Stomach smooth muscle (tissue), 2 donors: Measurements from ENCODE around the gene DNAH14.

Experiments
- H3K27ac ChIP-seq: one replicate; pipeline ENCODE4 v1.7.0; 2013; ENCODE audit warnings: mild to moderate bottlenecking, low read length, inconsistent platforms
- H3K27me3 ChIP-seq, 2 donors: one replicate each; pipeline ENCODE4 v1.7.0; 2013; ENCODE audit warnings: low read length in 2 of 2; ENCODE audit not compliant: insufficient read depth in 2 of 2, control insufficient read depth in 1 of 2
- H3K36me3 ChIP-seq, 2 donors: one replicate each; pipeline ENCODE4 v1.7.0; 2013; ENCODE audit warnings: low read length in 2 of 2; ENCODE audit not compliant: control insufficient read depth in 2 of 2, insufficient read depth in 2 of 2
- H3K4me1 ChIP-seq: one replicate; pipeline ENCODE4 v1.7.0; 2013; ENCODE audit warnings: low read length; ENCODE audit not compliant: control insufficient read depth, insufficient read depth
- H3K4me3 ChIP-seq, 2 donors: one replicate each; pipeline ENCODE4 v1.7.0; 2013; ENCODE audit warnings: low read length in 2 of 2
- H3K9ac ChIP-seq, 2 donors: one replicate each; pipeline ENCODE4 v1.7.0; 2013; ENCODE audit warnings: low read length in 2 of 2, mild to moderate bottlenecking in 1 of 2
- H3K9me3 ChIP-seq, 2 donors: one replicate each; pipeline ENCODE4 v1.7.0; 2013; ENCODE audit warnings: low read length in 2 of 2; ENCODE audit not compliant: control insufficient read depth in 2 of 2
- donor health status: healthy.
- donor health status: Pancreatic carcinoma.

Gene DNAH14

GRCh38 chr1:225412321-225412720, 482.8 kb downstream of the DNAH14 start:
- H3K27me3 ChIP-seq: no peaks in the 10 kb centered on the region
- H3K27ac ChIP-seq: no peak overlapping the region
- H3K4me3 ChIP-seq: no peak overlapping the region
- no peak overlapping the region for H3K9ac ChIP-seq
- peaks cover 35 to 57% of the 10 kb centered on the region in 2 donors for H3K36me3 ChIP-seq
- H3K9me3 ChIP-seq: no peaks in the 10 kb centered on the region
- peaks cover 11% of the 10 kb centered on the region for H3K4me1 ChIP-seq

- Histone ChIP-seq H3K27ac (no peak overlapping the region), H3K36me3 (peaks cover 35 to 59% of the 10 kb centered on the region in 2 donors), H3K4me3 (no peak overlapping the region), H3K9ac (no peak overlapping the region), H3K27me3 (no peaks in the 10 kb centered on the region), H3K4me1 (peaks cover 11% of the 10 kb centered on the region), H3K9me3 (no peaks in the 10 kb centered on the region)
These were observed 483.4 kb downstream of the DNAH14 start for GRCh38 chr1:225412803-225413351.

- Histone ChIP-seq H3K4me3 (no peak overlapping the region), H3K4me1 (peaks cover 11% of the 10 kb centered on the region), H3K9ac (no peak overlapping the region), H3K27me3 (no peaks in the 10 kb centered on the region), H3K36me3 (peaks cover 37 to 59% of the 10 kb centered on the region in 2 donors), H3K9me3 (no peaks in the 10 kb centered on the region), H3K27ac (no peak overlapping the region)
These were observed 484.4 kb downstream of the DNAH14 start for GRCh38 chr1:225413708-225414375.

GRCh38 chr1:225415307-225415706, 485.8 kb downstream of the DNAH14 start:
- Histone ChIP-seq H3K27ac (no peak overlapping the region), H3K36me3 (peaks cover 39 to 64% of the 10 kb centered on the region in 2 donors), H3K9ac (no peak overlapping the region)

GRCh38 chr1:225415967-225416745, 486.7 kb downstream of the DNAH14 start:
- no peaks in the 10 kb centered on the region for H3K27me3 ChIP-seq
- no peaks in the 10 kb centered on the region for H3K9me3 ChIP-seq
- H3K9ac ChIP-seq: no peak overlapping the region
- H3K27ac ChIP-seq: no peak overlapping the region
- H3K4me1 ChIP-seq: peaks cover 11% of the 10 kb centered on the region
- H3K4me3 ChIP-seq: no peak overlapping the region
- peaks cover 35 to 57% of the 10 kb centered on the region in 2 donors for H3K36me3 ChIP-seq

More at GRCh38 chr1:225415307-225415706, 485.8 kb downstream of the DNAH14 start:
- Histone ChIP-seq H3K27me3 (no peaks in the 10 kb centered on the region), H3K9me3 (no peaks in the 10 kb centered on the region), H3K4me3 (no peak overlapping the region), H3K4me1 (peaks cover 11% of the 10 kb centered on the region)

GRCh38 chr1:225418059-225418458, 488.6 kb downstream of the DNAH14 start:
- Histone ChIP-seq H3K4me3 (no peak overlapping the region), H3K4me1 (peaks cover 13% of the 10 kb centered on the region), H3K9ac (no peak overlapping the region), H3K27me3 (no peaks in the 10 kb centered on the region), H3K27ac (no peak overlapping the region), H3K9me3 (no peaks in the 10 kb centered on the region), H3K36me3 (peaks cover 30 to 46% of the 10 kb centered on the region in 2 donors)

GRCh38 chr1:225418598-225418997, 489.1 kb downstream of the DNAH14 start:
- Histone ChIP-seq H3K4me1 (peaks cover 15% of the 10 kb centered on the region), H3K9ac (no peak overlapping the region), H3K9me3 (no peaks in the 10 kb centered on the region), H3K36me3 (peaks cover 30 to 46% of the 10 kb centered on the region in 2 donors), H3K27ac (no peak overlapping the region), H3K27me3 (no peaks in the 10 kb centered on the region), H3K4me3 (no peak overlapping the region)

GRCh38 chr1:225422031-225422605, 492.6 kb downstream of the DNAH14 start:
- Histone ChIP-seq H3K9me3 (no peaks in the 10 kb centered on the region), H3K4me3 (no peak overlapping the region), H3K27me3 (no peaks in the 10 kb centered on the region), H3K27ac (peak overlapping the region; percentile 96), H3K36me3 (peaks cover 19 to 20% of the 10 kb centered on the region in 2 donors), H3K9ac (no peak overlapping the region), H3K4me1 (peaks cover 34% of the 10 kb centered on the region)

GRCh38 chr1:225422795-225423517, 493.5 kb downstream of the DNAH14 start:
- Histone ChIP-seq H3K4me1 (peaks cover 34% of the 10 kb centered on the region), H3K27ac (peak overlapping the region; percentile 96), H3K36me3 (peaks cover 13 to 16% of the 10 kb centered on the region in 2 donors), H3K9ac (peak overlapping the region; percentile 29 to 66), H3K9me3 (no peaks in the 10 kb centered on the region), H3K27me3 (no peaks in the 10 kb centered on the region), H3K4me3 (peak overlapping the region; percentile 69 to 99)

GRCh38 chr1:225423518-225423855, 494.0 kb downstream of the DNAH14 start:
- Histone ChIP-seq H3K4me1 (peaks cover 34% of the 10 kb centered on the region), H3K27ac (peak overlapping the region; percentile 96), H3K9me3 (no peaks in the 10 kb centered on the region), H3K27me3 (no peaks in the 10 kb centered on the region), H3K36me3 (peaks cover 12 to 13% of the 10 kb centered on the region in 2 donors), H3K4me3 (peak overlapping the region; percentile 69 to 99), H3K9ac (peak overlapping the region; percentile 29 to 66)
